Measurements from ENCODE around the gene NCKAP5.

Gene NCKAP5

GRCh38 chr2:133135035-133135654 is 433.1 kb downstream of the NCKAP5 start:
- Histone ChIP-seq H3K4me3 (ENCODE audit: low read depth, low read length) (no peak overlapping the region), H3K27me3 (ENCODE audit: insufficient read depth, low read depth, severe bottlenecking) (no peaks in the 10 kb centered on the region), H3K9me3 (ENCODE audit: severe bottlenecking) (no peaks in the 10 kb centered on the region), H3K36me3 (no peaks in the 10 kb centered on the region; the same call in 1 of the 2 replicates), H3K27ac (no peak overlapping the region)
- TF ChIP-seq CTCF (IDR thresholded peaks at IDR 0.05; ENCODE audit: low read depth, low read length): no peak
- DNase-seq: no peak

GRCh38 chr2:133130548-133131246 is 437.6 kb downstream of the NCKAP5 start:
- no peak overlapping the region for H3K4me3 ChIP-seq (ENCODE audit: low read depth, low read length)
- H3K27me3 ChIP-seq (ENCODE audit: insufficient read depth, low read depth, severe bottlenecking): no peaks in the 10 kb centered on the region
- TF ChIP-seq CTCF (IDR thresholded peaks at IDR 0.05; ENCODE audit: low read depth, low read length): no peak
- H3K36me3 ChIP-seq: peaks cover 16% of the 10 kb centered on the region
- no peak overlapping the region for H3K27ac ChIP-seq
- no peak for DNase-seq
- no peaks in the 10 kb centered on the region for H3K9me3 ChIP-seq (ENCODE audit: severe bottlenecking)

GRCh38 chr2:133124446-133124845 is 443.8 kb downstream of the NCKAP5 start:
- Histone ChIP-seq H3K9me3 (ENCODE audit: severe bottlenecking) (no peaks in the 10 kb centered on the region), H3K27ac (no peak overlapping the region), H3K36me3 (peaks cover 15% of the 10 kb centered on the region), H3K27me3 (ENCODE audit: insufficient read depth, low read depth, severe bottlenecking) (no peaks in the 10 kb centered on the region), H3K4me3 (ENCODE audit: low read depth, low read length) (no peak overlapping the region)
- TF ChIP-seq CTCF (IDR thresholded peaks at IDR 0.05; ENCODE audit: low read depth, low read length): no peak
- DNase-seq: no peak

GRCh38 chr2:133123904-133124303 is 444.4 kb downstream of the NCKAP5 start:
- no peaks in the 10 kb centered on the region for H3K27me3 ChIP-seq (ENCODE audit: insufficient read depth, low read depth, severe bottlenecking)
- H3K36me3 ChIP-seq: peaks cover 13% of the 10 kb centered on the region
- H3K9me3 ChIP-seq (ENCODE audit: severe bottlenecking): no peaks in the 10 kb centered on the region
- TF ChIP-seq CTCF (IDR thresholded peaks at IDR 0.05; ENCODE audit: low read depth, low read length): no peak
- H3K27ac ChIP-seq: no peak overlapping the region
- DNase-seq: no peak
- no peak overlapping the region for H3K4me3 ChIP-seq (ENCODE audit: low read depth, low read length)

- no peaks in the 10 kb centered on the region for H3K27me3 ChIP-seq (ENCODE audit: insufficient read depth, low read depth, severe bottlenecking)
- no peak overlapping the region for H3K4me3 ChIP-seq (ENCODE audit: low read depth, low read length)
- H3K36me3 ChIP-seq: peaks cover 13% of the 10 kb centered on the region
- H3K9me3 ChIP-seq (ENCODE audit: severe bottlenecking): no peaks in the 10 kb centered on the region
- TF ChIP-seq CTCF (IDR thresholded peaks at IDR 0.05; ENCODE audit: low read depth, low read length): no peak
- no peak for DNase-seq
- H3K27ac ChIP-seq: no peak overlapping the region
These were observed 444.9 kb downstream of the NCKAP5 start for GRCh38 chr2:133123393-133123792.

All from WERI-Rb-1 (cell line).